NCI-H1694 treated with DMSO at 0.1 percent for 48 hours (cell line): ENCODE measurements around the gene ADAMTS2.
A peak's percentile ranks its signal among the peaks of the same experiment; 100 is the strongest.
"Not testable (repeated sequence)": the region's sequence is repeated elsewhere in the genome, so short reads cannot be mapped to it uniquely, and the experiment has no call there.

Experiments used
- DNase-seq: peaks from one replicate; lab custom pipeline; 2025; lab: John Stamatoyannopoulos, UW

The ADAMTS2 gene

GRCh38 chr5:179217356-179217755 lies 127.9 kb downstream of the ADAMTS2 start:
- DNase-seq = no peak

GRCh38 chr5:179216381-179216780 lies 128.9 kb downstream of the ADAMTS2 start:
- DNase-seq = not testable (repeated sequence)

GRCh38 chr5:179215576-179215975 lies 129.7 kb downstream of the ADAMTS2 start:
- DNase-seq = no peak

DNA sequence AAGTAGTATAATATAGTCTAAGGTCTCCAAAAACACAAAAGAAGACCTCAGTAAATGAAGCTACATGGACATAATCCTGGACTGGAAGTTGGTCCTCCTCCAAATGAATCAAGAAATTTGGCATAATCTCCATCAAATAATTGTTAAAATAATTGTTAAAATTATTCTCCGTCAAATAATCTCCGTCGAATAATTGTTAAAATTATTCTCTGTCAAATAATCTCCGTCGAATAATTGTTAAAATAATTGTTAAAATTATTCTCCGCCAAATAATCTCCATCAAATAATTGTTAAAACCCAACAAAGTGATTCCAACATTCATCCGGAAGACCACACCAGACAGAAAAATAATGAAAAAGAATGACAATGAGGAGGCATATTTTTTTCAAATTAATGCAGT lies 130.6 kb downstream of the ADAMTS2 start:
- DNase-seq = no peak

- peak; percentile 28 for DNase-seq
Observed at GRCh38 chr5:179212870-179213269, 132.4 kb downstream of the ADAMTS2 start.

- no peak for DNase-seq
Observed at GRCh38 chr5:179211631-179212030, 133.6 kb downstream of the ADAMTS2 start.

GRCh38 chr5:179211068-179211467 lies 134.2 kb downstream of the ADAMTS2 start:
- DNase-seq = no peak

DNA sequence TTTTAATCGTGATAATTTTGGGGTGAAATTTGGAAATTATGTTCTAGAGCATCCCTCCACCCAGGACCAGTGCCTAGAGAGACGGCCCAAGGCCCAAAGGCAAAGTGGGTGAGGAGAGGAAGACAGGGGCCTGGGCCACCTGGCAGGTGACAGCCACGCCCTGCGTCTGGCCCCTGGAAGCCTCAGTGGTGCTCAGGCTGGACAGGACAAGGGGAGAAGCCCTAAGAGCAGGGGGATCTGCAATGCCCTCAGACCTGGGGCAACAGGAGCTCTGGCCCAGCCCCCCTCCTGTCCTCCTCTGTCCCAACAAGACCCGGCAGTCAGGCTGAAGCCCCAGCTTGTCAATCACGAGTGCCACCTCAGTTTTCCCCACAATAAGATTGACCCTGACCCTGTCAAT lies 134.8 kb downstream of the ADAMTS2 start:
- DNase-seq = no peak

GRCh38 chr5:179209359-179210150 lies 135.7 kb downstream of the ADAMTS2 start:
- no peak for DNase-seq

- no peak for DNase-seq
Observed at GRCh38 chr5:179208706-179209358, 136.4 kb downstream of the ADAMTS2 start.

- no peak for DNase-seq
Observed at GRCh38 chr5:179207920-179208705, 137.1 kb downstream of the ADAMTS2 start.

DNA sequence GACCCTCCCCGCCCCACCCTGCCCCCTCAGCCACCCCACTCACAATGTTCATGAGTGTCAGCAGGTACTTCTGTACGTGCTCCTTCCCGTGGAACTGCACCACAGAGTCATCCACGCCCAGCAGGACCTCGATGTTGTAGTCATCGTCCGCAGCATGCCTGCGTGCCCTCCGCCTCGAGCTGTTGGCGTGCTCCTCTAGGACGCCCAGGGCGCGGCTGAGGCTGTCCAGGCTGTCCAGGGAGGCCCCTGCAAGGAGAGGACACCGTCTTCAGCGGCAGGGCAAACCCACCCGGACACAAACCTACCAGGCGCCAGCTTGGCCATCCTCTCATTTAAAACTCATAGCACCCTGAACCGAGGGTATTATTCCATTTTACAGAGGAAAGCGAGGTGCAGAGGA lies 137.8 kb downstream of the ADAMTS2 start:
- no peak for DNase-seq

DNA sequence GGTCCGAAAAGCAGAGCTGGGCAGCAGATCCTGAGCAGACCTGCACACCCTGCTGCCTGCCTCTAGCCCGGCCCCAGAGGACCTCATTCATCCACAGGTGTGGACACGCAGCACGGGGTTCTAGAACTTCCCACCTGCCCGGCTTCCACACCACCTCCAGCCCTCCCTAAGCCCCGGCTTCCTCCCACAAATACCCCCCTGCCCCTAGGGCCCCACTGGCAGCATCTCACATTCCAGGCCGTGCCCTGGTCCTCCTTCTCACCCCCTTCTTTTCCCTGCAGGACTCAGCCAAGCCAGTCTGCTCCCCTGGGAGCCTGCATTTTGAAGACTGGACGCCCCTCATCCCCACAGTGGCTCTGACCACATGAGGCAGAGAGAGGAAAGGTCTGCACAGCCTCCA lies 138.9 kb downstream of the ADAMTS2 start:
- no peak for DNase-seq

DNA sequence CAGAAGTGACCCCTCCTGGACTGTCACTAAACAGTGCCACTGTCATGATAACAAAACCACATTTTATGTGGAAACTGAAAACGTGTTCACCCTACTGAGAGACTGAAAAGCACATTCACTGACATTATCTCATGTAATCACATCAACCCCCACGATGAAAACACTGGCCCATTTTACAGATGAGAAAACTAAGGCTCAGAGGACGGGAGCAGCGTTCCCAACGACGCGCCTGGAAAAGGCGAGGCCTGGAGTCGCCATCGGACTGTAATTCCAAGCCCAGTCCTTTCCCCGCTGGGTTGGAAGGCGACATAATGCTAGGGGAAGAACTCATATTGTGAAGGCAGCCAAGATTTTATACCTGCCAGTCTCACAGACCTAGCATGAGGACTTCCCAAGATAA lies 140.0 kb downstream of the ADAMTS2 start:
- DNase-seq = no peak

- DNase-seq = no peak
Observed at GRCh38 chr5:179204572-179204971, 140.7 kb downstream of the ADAMTS2 start.

- no peak for DNase-seq
Observed at GRCh38 chr5:179203248-179203647, 142.0 kb downstream of the ADAMTS2 start.

DNA sequence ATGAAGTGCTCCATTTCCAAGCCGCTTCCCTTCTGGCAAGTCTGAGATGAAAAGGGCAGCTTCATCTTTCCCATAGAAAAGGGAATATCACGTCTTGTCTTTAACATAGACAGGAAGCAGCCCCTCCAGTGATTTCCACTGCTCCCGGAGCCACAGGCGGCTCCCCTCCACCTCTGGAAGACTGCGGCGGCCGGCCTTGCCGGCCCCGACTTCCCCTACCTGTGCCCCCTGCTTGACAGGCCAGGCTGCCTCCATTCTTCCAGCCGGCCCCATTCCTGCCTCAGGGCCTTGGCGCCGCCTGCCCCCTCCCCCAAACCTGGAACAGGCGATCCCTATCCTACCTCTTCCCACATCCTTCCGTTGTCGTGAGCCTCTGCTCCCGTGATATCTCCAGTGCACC lies 143.3 kb downstream of the ADAMTS2 start:
- no peak for DNase-seq

- no peak for DNase-seq
Observed at GRCh38 chr5:179199246-179199645, 146.0 kb downstream of the ADAMTS2 start.

- DNase-seq = no peak
Observed at GRCh38 chr5:179198825-179199224, 146.4 kb downstream of the ADAMTS2 start.

DNA sequence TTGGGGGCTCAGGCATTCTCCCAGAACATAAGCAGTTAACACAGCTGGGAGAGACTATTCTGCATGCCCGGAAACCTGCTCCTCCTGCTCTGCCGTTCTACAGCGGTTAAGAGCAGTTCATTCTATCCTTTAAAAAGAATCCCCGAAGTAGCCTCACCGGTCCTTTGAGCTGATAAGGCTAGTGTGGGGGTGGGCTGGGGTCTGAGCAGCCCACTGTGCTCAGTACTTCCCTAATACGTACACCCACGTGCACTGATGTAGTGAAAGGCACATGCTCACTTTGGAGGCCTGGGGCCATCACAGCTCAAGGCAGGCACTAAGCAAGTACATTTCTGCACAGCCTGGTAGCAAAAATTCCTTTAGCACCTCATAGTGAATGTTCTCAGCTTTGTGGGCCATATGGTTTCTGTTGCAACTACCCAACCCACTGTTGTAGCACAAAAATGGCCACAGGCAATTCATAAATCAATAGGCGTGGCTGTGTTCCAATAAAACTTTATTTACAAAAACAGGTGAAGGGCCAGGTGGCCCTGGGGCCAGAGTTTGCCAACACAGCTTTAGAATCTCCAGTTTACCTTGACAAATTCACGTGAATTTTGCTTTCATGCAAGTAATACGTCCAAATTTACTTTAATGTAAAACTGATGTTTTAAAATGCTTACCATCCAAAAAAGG lies 148.7 kb downstream of the ADAMTS2 start:
- no peak for DNase-seq

GRCh38 chr5:179195561-179196404 lies 149.5 kb downstream of the ADAMTS2 start:
- DNase-seq = no peak
